Inflammatory macrophage treated with lipopolysaccharide for 4 hours (primary cell): Measurements from ENCODE around the gene RPGRIP1L.

Experiments used
- DNase-seq: peaks from one replicate; pipeline ENCODE4 v3.0.0-alpha.2; 2020

Gene RPGRIP1L

GRCh38 chr16:53643474-53643873, 60.2 kb downstream of the RPGRIP1L start:
- no peak for DNase-seq

GRCh38 chr16:53642094-53642493, 61.6 kb downstream of the RPGRIP1L start:
- DNase-seq: no peak

DNA sequence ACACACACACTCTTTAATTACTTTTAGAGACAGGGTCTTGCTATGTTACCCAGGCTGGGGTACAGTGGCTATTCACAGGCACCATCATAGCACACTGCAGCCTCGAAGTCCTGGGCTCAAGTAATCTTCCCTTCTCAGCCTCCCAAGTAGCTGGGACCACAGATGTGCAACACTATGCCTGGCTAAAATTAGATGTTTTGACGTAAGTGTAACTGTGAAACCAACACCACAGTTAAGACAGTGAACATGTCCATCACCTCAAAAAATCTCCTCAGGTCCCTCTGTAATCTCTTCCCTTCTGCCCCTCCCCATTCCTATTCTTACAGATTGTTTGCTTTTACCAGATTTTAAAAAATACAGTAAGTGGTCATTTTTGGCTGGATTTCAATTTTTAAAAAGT, 66.7 kb downstream of the RPGRIP1L start:
- no peak for DNase-seq

GRCh38 chr16:53632526-53632925, 71.1 kb downstream of the RPGRIP1L start:
- no peak for DNase-seq

DNA sequence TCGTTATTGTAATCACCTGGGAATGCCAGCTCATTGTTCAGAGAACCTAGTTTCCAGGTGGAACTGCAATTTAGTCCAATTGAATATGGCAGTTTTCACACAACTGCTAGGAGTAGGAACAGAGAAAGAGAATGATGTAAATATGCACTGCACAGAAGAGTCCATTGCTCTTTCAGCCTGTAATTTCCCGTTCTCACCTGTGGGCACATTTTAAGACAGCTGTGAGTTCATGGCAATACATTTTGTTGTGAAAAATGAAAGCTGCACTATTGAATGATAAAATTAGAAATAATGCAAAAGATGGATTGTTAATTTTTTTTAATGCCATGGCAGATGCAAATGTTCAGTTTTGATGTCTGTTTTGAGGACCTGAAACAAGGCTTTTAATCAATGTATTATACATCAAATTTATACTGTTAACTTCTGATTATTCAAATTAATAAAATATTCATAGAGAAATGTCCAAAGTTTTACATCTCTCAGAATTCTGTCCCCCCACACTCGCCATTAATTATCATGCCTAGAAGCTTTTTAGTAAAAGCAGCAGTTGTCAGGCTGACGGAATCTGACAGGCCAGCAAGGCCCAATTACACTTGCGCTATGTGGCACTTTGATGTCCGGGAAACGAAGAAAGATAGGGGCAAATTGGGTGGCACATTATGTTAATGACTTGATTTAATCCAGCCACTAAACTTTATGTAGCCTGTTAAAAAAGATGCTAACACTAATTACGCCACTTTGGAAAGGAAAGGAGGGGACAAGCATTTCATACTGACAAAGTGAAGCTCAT, 72.2 kb downstream of the RPGRIP1L start:
- DNase-seq: no peak

GRCh38 chr16:53629607-53630312, 73.9 kb downstream of the RPGRIP1L start:
- DNase-seq: no peak

GRCh38 chr16:53629151-53629550, 74.5 kb downstream of the RPGRIP1L start:
- no peak for DNase-seq

DNA sequence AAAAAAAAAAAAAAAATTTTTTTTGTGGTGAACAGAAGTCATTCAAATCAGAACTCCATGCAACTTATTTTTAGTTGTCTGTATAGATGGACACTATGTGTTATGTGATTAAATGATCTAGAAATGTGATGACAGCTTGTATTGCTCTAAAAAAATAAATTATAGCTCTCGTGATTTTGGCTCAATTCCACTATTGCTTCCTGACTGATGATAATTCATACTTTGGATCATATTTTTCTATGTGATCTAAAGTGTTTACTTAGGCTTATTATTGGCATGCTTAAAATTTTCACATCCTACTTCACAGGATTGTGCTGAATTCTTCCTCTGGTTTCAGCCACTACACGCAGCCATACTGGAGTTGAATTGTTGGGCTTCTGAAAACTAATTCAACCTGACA, 76.8 kb downstream of the RPGRIP1L start:
- DNase-seq: no peak

GRCh38 chr16:53626161-53626560, 77.5 kb downstream of the RPGRIP1L start:
- DNase-seq: no peak

- no peak for DNase-seq
Measured at GRCh38 chr16:53625221-53625620, 78.4 kb downstream of the RPGRIP1L start.

- no peak for DNase-seq
Measured at GRCh38 chr16:53622315-53622714, 81.3 kb downstream of the RPGRIP1L start.

DNA sequence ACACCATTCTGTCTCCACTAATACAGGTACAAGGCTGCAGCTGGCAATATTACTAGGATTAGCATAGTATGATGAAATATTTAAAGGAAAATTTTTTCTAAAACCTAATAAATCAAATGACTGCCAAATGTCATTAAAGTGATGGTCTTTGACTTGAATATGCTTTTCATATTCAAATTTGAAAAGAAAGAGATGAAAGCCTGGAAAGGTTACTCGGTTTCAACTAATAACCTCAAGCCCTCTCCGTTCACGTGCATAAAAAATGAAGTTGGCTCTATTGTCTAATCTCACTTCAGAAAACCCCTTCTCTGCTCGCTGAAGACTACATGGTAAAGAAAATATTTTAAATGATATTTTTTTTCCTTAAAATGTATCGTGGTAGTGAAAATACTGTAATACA, 83.2 kb downstream of the RPGRIP1L start:
- DNase-seq: no peak

DNA sequence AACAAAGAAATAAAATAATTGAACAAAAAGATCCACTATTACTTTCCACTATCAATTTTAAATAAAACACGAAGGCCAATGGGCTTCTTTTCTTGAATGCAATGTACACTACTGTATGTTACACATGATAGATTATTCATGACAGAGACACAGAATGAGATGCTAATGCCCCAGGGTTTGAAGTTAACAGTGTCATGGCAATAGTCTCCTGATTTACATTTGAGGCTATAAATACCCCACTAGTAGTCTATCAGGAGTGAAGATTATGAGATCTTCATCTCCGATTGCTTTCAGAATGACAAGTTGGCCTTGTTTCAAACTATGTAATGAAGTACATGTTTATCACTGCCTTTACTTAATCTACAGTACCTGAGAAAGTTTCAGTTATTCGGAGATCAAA, 84.4 kb downstream of the RPGRIP1L start:
- DNase-seq: no peak

DNA sequence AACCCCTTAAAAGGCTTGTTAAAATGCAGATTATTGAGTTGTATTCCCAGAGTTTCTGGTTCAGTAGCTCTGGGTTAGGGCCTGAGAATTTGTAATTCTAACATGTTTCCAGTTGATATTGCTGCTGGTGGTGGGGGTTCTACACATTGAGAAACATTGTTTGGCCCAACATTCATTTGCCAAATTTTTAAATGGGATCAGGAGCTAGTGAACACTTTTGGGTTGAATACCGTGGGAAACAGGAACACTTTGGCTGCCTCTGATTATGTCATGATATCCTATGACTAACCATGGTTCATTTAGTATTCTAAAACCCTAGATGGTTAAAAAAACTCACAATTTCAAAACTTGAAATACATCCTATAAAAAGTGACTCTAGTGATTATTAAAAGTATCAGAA, 89.3 kb downstream of the RPGRIP1L start:
- no peak for DNase-seq

DNA sequence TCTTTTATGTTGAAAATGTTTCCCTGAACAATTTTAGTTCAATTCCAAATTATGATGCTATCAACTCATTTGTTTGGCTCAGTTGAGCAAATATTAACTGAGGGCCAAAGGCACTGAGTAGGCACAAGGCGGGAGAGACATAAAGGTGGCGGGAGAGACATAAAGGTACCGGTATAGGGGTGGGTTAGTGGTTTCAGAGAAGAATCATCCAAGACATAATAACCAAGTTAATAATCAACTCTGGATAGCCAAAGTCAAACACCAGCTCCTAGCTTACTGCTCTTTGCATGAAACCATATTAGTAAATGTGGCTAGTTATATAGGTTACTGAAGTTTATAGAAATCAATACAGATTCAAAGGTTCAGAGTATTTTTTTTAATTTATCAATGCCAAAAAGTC, 91.7 kb downstream of the RPGRIP1L start:
- no peak for DNase-seq

DNA sequence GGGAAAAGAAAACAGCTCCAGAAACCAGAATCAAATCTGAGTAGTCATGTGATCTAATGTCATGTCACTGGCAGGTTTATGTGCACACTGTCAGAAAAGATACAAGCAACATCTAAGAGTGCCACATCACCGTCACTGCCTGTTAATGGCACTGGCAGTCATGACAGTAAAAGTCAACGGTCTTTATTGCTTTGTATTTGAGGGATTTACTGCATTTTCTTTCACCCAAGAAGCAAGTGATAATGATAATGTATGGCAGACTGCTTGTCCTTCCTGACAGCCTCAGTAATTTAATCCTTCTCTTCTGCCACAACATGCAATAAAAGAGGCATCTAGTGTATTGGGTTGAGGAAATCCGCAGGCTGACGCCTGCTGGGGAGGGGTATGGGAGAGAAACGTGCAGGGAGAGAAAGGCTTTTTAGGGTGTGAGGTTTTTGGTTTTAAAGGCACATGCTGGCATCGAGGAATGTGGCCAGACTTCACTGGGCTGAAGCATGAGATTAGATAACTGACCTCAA, 92.4 kb downstream of the RPGRIP1L start:
- no peak for DNase-seq

- no peak for DNase-seq
Measured at GRCh38 chr16:53609536-53609935, 94.1 kb downstream of the RPGRIP1L start.

DNA sequence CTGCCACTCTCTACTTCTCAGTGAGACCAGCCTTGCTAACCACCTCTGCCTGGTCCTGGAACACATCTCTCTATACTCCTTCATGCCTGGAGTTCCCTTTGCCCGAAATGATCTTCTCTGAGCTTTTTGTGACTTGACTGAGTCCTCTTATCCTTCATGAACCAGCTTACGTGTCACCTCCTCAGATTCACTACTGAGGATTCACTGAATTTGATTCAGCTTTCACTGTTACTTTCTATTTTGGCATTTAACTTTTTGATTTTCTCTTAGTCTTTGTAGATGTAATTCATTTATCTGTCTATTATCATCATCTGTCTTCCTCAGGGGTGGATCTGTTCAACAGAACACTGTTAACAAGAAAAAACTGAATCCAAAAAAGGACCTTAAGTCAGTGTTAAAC, 95.6 kb downstream of the RPGRIP1L start:
- DNase-seq: no peak

DNA sequence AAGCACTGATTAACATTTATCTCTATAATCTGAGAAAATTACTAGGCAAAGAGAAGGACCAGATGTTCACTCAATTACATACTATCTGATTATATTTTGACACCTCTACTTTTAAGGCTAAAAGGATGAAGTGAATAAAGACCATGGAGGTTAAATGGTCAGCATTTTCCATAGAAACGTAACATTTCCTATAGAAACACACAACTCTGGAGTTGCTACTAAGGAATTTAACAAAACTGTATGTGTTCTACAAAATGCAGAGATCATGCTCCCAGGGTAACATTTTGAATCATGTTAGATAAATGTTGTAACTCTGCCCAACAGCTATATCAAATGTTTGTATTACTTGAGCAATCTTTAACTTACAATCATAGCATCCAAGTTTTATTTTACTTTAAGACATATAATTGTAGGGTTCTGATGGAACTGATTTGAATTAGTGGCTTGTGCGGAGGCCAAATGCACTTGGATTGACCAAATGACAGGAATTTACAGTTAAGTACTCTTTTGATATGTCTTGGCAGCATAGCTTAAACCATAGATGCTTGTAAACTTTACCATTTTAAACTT, 97.7 kb downstream of the RPGRIP1L start:
- no peak for DNase-seq

DNA sequence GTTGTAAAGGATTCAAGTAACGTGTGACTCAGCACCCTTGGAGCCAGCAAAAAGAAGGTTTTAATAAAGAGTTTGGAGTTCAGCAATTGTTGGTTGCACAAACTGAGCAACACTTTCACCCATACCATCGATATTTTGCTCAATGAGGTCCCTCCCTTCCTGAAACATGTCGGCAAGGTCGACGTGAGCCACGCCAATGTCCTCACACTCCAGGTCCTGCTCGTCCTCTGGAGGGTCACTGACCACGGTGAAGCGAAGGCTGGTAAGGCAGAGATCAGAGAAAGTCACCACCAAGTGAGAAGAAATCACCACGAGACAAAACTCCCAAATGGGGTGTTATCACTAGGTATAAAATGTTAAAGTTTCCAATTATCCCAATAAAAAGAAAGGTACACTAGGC, 98.3 kb downstream of the RPGRIP1L start:
- DNase-seq: no peak

GRCh38 chr16:53601961-53602360, 101.7 kb downstream of the RPGRIP1L start:
- DNase-seq: no peak

- DNase-seq: no peak
Measured at GRCh38 chr16:53600616-53601015, 103.0 kb downstream of the RPGRIP1L start.

DNA sequence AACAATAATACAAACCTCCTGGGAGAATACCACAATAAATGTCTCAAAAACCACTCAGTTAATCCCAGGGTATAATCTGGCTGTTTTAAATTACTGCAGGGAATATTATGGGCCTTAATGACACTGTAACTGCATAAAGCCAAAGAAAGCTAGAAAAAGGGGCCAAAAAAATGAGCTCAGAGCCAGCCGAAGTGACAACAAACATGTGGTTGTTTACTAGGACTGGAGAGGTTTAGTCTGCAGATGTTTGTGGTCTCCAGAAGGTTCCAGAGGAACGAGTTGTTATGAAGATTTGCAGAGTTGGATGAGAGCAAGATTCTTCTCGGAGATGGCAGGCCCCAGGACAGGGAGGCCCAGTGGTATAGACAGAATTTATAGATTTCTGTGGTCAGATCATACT, 103.5 kb downstream of the RPGRIP1L start:
- DNase-seq: no peak

GRCh38 chr16:53599548-53599947, 104.1 kb downstream of the RPGRIP1L start:
- DNase-seq: no peak
